COR-L47 (cell line): ENCODE results near the gene RPS19.

ENCODE experiments used
- DNase-seq: peaks from one replicate; lab custom pipeline; 2025; lab: John Stamatoyannopoulos, UW

RPS19 gene

DNA sequence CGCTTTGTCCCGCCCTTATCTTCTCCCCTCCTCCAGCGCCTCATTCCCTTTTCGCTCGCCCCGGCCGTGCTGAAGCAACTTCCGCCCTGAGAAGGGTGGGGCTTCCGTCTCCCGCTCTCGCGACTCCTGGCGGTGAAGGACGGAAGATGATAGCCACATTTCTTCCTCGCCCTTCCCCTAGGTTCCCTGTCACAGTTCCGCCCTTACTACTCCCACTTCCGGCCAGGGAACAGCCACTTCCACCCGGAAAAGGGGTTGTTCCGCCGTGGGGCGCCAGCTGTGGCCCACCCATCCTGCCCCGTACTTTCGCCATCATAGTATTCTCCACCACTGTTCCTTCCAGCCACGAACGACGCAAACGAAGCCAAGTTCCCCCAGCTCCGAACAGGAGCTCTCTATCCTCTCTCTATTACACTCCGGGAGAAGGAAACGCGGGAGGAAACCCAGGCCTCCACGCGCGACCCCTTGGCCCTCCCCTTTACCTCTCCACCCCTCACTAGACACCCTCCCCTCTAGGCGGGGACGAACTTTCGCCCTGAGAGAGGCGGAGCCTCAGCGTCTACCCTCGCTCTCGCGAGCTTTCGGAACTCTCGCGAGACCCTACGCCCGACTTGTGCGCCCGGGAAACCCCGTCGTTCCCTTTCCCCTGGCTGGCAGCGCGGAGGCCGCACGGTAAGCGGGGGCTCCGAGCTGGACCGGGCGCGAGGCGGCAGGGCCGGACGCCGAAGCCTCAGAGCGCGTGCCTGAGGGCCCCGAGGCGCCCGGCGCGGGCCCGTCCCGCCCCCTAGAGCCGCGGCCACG is at the start of gene RPS19:
Gene RPS19 (plus strand): TSS at position 638 of the 801 bp plus-strand sequence. CDS start 520 bp downstream, outside the sequence.
- peak; percentile 97 for DNase-seq

GRCh38 chr19:41810301-41810700 is 49.8 kb upstream of the RPS19 start:
- DNase-seq: no peak

GRCh38 chr19:41811036-41811435 is 49.0 kb upstream of the RPS19 start:
- DNase-seq: no peak

- DNase-seq: no peak
These were observed 48.1 kb upstream of the RPS19 start for GRCh38 chr19:41811981-41812380.

GRCh38 chr19:41813911-41814310 is 46.1 kb upstream of the RPS19 start:
- DNase-seq: no peak

GRCh38 chr19:41815301-41815700 is 44.8 kb upstream of the RPS19 start:
- DNase-seq: no peak

GRCh38 chr19:41816761-41817160 is 43.3 kb upstream of the RPS19 start:
- DNase-seq: no peak

GRCh38 chr19:41821003-41821735 is 38.9 kb upstream of the RPS19 start:
- peak; percentile 69 for DNase-seq

DNA sequence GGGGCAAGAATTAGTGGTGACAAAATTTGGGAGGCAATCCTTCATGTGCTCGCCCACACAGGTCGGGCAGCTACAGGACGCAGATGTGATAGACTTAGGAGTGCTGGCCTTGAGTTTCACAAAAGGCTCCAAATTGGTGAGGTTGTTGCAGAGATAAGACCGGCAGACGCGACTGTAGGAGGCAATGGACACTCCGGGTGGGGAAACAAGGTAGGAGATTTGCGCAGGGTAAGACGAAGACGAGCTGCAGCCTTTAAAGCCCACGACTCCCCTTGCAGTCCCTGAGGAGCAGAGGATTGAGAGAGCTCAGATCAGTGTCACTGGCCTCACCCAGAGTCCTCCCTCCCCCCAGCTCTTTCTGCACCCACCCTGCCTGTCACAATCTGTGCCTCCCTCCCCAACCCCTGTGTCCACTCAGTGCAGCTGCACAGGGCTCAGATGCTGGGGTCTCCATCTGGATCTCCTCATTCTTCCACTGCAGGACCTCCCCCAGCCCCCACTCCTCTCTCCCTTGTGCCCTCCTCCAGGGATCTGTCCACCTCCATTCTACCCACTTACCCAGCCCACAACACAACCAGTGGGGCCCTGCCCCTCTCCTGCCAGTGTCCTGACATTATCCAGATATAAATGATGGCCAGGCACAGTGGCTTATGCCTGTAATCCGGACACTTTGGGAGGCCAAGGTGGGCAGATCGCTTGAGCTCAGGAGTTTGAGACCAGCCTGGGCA is 21.9 kb upstream of the RPS19 start:
- DNase-seq: no peak

- no peak for DNase-seq
These were observed 20.8 kb upstream of the RPS19 start for GRCh38 chr19:41839211-41839610.

DNA sequence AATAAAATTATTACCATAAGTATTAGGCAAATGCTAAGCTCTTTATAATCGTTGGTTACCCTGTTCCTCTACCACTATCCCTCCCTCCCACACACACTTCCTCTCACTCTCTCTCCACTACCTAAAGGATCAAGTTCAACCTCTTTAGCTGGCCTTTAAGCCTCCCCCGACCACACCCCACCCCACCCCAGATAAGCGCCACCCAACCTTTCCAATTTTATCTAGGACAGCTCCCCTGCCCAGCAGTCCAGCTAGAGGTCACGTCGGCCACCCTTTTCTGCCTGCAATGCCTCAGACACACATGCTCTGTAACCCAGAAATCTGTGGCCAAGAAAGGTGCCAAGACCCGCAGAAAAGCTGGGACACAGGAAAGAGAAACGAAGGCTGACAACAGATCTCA is 16.7 kb upstream of the RPS19 start:
- DNase-seq: no peak

GRCh38 chr19:41844601-41845000 is 15.5 kb upstream of the RPS19 start, which contains the start of gene LYPD4:
Gene LYPD4 (minus strand): TSS chr19:41844683. CDS start chr19:41839285, 5,398 bp downstream.
- DNase-seq: no peak

GRCh38 chr19:41845001-41845050 is 15.2 kb upstream of the RPS19 start, which contains the start of gene DMRTC2:
Gene DMRTC2 (plus strand): TSS chr19:41845042. CDS start chr19:41847429, 2,387 bp downstream.
- DNase-seq: no peak

DNA sequence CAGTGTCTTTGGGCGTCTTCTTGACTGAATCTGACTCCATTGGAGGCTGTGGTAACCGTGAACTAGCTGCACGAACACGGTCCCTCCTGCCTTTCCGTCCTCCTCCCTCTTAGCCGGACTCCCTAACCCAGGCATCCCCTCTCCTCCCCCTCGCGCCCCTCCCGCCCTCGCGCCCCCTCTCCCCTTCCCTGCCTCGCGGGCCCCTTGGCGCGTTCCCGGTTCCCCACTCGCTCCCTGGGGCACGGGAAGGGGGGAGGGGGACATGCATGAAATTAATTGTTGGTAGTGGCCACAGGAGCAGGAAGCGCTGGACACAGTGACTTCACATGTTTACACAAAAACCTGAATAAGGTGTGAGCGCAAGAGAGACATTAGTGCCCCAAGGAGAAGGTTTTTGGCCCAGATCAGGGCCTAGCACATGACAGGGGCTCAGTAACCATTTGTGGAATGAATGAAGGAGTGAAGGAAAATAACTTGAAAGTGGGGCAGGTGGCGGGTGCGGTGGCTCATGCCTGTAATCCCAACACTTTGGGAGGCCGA is 14.9 kb upstream of the RPS19 start:
- DNase-seq: no peak

DNA sequence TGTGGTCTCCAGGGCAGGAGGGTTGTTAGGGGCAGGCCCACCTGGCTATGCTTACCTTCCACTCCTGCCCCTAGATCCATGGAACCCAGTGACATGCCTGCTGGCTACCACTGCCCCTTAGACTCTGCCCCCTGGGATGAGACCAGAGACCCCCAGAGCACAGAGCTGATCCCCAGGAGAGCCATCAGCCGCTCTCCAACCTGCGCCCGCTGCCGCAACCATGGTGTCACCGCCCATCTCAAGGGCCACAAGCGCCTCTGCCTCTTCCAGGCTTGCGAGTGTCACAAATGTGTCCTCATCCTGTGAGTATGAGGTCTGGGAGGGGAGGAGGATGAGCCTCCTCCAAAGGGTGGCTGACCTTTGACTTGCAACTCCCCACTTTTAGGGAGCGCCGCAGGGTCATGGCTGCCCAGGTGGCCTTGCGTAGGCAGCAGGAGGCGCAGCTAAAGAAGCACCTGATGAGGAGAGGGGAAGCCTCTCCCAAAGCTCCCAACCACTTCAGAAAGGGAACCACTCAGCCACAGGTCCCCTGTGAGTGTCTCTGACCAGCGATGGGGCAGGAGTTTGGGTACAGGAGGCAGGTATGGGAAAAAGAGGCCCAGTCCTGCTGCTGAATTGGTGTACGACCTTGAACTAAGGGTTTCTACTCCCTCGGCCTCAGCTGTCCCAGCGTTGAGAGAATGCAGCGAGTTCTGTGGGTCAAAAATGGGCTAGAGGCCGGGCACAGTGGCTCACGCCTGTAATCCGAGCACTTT is 12.5 kb upstream of the RPS19 start:
- DNase-seq: no peak

DNA sequence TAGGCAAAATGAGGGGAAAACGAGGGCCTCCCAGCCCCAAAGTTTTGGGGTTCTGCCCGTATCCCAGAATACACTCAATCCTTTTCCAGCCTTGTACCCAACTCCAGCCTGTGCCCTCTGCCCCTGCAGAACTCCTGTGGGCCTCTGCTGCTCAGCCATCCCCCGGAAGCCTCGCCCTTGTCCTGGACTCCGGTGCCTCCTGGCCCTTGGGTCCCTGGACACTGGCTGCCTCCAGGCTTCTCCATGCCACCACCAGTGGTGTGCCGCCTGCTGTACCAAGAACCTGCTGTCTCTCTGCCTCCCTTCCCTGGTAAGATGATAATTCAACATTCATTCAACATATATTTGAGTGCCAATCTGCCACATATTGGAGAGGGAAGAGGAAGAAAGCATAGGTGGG is 11.4 kb upstream of the RPS19 start:
- DNase-seq: no peak

DNA sequence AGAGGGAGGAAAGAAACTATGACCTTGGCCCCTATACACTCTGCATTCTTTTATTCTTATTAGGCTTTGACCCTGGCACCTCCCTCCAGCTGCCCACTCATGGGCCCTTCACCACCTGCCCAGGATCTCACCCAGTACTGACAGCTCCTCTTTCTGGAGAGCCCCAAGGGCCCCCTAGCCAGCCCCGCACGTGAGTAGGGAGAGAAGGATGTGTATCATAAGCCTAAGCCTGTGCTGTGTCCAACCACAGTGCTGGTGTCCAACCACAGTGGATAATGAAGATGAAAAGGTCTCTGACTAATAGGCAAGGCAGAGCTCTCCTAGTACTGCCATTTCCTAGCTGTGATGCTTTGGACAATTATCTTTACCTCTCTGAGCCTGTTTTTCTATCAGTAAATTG is 11.0 kb upstream of the RPS19 start:
- DNase-seq: no peak

- DNase-seq: no peak
These were observed 9.7 kb upstream of the RPS19 start for GRCh38 chr19:41850381-41850780.

DNA sequence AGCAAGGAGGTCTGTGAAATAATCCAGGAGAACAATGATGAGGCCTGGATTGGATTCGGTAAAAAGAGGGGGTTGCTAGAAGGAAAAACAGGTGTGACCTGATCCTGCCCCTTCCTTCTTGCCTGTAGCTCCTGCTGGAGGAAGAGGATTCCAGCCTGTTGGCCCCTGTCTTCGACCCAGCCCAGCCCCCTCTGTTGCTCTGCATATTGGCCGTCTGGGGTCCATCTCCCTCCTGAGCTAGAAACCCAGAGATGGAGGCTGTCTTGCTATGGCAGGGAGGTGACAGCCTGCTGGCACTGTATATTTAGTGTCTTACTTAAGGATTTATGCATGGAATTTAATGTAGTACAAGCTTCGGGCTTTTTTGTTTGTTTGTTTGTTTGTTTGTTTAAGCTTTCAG is 8.6 kb upstream of the RPS19 start:
- DNase-seq: no peak

DNA sequence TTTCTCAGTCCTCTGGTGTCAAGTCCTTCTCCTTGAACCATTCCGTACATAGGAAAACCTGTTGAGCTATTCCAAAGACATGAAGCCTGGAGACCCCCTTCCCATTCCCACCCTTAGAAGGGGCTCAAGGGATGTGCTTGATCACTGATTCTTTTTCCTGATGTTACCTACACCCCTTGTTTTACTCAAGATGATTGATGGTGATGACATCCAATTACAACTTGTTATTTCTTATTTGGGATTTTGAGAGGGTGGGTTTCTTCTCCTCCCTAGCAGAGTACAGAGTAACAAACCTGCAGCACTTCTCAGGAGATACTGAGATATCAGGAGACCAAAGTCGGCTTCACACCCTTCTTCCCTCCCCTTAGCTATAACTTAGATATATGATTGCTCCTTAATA is 6.7 kb upstream of the RPS19 start:
- no peak for DNase-seq

DNA sequence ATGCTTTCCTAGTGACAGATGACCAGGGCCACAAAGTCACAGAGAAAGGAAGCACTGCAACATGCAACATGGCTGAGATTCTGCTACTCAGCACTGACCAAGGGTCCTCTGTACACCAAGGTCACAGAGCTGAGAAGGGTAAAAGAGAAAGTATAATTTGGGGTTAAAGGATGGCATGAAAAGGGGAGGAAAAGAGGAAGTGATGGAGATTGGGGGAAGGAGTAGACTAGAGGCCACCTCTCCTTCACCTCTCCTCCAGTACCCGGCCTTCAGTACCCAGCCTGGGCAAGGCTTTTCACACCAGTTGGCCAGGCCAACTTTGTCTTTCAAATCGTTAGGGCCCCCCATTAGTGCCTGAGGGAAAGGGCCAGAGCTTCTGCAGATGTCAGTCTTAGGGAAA is 6.3 kb upstream of the RPS19 start:
- DNase-seq: no peak

GRCh38 chr19:41859213-41859617 is 840 bp upstream of the RPS19 start:
- no peak for DNase-seq
